K562 (cell line): Measurements from ENCODE around the gene TBX1. TPM values are rescaled to one million over a fixed set of nuclear protein-coding genes. Genes with fewer than 3 reads are reported as not detected.

Experiments used
- ARID1B ChIP-seq: fragments of 450-650 bp; IDR thresholded peaks from 2 replicates; pipeline ENCODE4 v1.6.1; 2016; ENCODE audit warnings: antibody characterized with exemption, mild to moderate bottlenecking, inconsistent platforms
- BCOR ChIP-seq: fragments of 450-650 bp; IDR thresholded peaks from 2 replicates; pipeline ENCODE4 v1.6.1; 2016
- BDP1 ChIP-seq: IDR thresholded peaks from 3 replicates; pipeline ENCODE4 v1.6.1; 2011; ENCODE audit not compliant: insufficient read length, insufficient read depth
- BHLHE40 ChIP-seq: IDR thresholded peaks from 2 replicates; pipeline ENCODE4 v1.6.1; 2011; ENCODE audit warnings: low read length, improper control_type of control experiment
- BRD4 ChIP-seq: fragments of 200-600 bp; sonication (generic); IDR thresholded peaks from 2 replicates; pipeline ENCODE4 v1.6.1; 2017; ENCODE audit warnings: inconsistent platforms
- CHD2 ChIP-seq: IDR thresholded peaks from 2 replicates; pipeline ENCODE4 v1.6.1; 2011; ENCODE audit warnings: low read depth, low read length
- COPS2 ChIP-seq: fragments of 450-650 bp; conservative IDR thresholded peaks from 2 replicates; pipeline ENCODE4 v1.6.1; 2016; ENCODE audit warnings: mild to moderate bottlenecking, moderate library complexity
- CTCFL ChIP-seq: IDR thresholded peaks from 2 replicates; pipeline ENCODE4 v1.6.1; 2011; ENCODE audit warnings: borderline replicate concordance, low read depth, mild to moderate bottlenecking, moderate library complexity, low read length; ENCODE audit not compliant: insufficient read depth, poor library complexity, severe bottlenecking
- DMBX1 ChIP-seq: fragments of 250-450 bp; sonication (Bioruptor Pico); IDR thresholded peaks from 2 replicates; pipeline ENCODE4 v1.8.0; 2022; ENCODE audit warnings: inconsistent platforms, mild to moderate bottlenecking, moderate library complexity, borderline replicate concordance
- EP400 ChIP-seq: fragments of 450-650 bp; IDR thresholded peaks from 2 replicates; pipeline ENCODE4 v1.6.1; 2017; ENCODE audit warnings: antibody characterized with exemption, mild to moderate bottlenecking, moderate library complexity
- GATAD2A ChIP-seq: fragments of 450-650 bp; IDR thresholded peaks from 2 replicates; pipeline ENCODE4 v1.6.1; 2017
- GTF2A2 ChIP-seq: IDR thresholded peaks from 2 replicates; pipeline ENCODE4 v1.6.1; 2016; ENCODE audit warnings: mild to moderate bottlenecking, missing genetic modification characterization, missing compliant biosample characterization
- KDM5B ChIP-seq: fragments of 200-600 bp; sonication (generic); IDR thresholded peaks from 2 replicates; pipeline ENCODE4 v1.6.1; 2012; ENCODE audit warnings: low read depth, mild to moderate bottlenecking, moderate library complexity, low read length, control low read depth, inconsistent platforms; ENCODE audit not compliant: insufficient replicate concordance
- PHF21A ChIP-seq: fragments of 450-650 bp; IDR thresholded peaks from 2 replicates; pipeline ENCODE4 v1.6.1; 2017; ENCODE audit warnings: low read depth, borderline replicate concordance
- RBM14 ChIP-seq: fragments of 200-400 bp; formaldehyde crosslinking; IDR thresholded peaks from 2 replicates; pipeline ENCODE4 v1.6.1; 2018; ENCODE audit warnings: low read depth, mild to moderate bottlenecking, low read length, moderate library complexity, borderline replicate concordance; ENCODE audit not compliant: insufficient read depth
- RCOR1 ChIP-seq, 2 experiments: IDR thresholded peaks; 2 replicates each; pipeline ENCODE4 v1.6.1; 2012; ENCODE audit warnings: low read depth in 2 of 2, low read length in 2 of 2, borderline replicate concordance in 1 of 2, improper control_type of control experiment in 1 of 2
- SMAD3 ChIP-seq: fragments of 450-650 bp; formaldehyde crosslinking; conservative IDR thresholded peaks from 2 replicates; pipeline ENCODE4 v1.4.0; 2020; ENCODE audit warnings: mild to moderate bottlenecking
- SMARCA5 ChIP-seq: fragments of 450-650 bp; IDR thresholded peaks from 2 replicates; pipeline ENCODE4 v1.6.1; 2016
- SMARCC2 ChIP-seq: fragments of 450-650 bp; IDR thresholded peaks from 2 replicates; pipeline ENCODE4 v1.6.1; 2017; ENCODE audit warnings: antibody characterized with exemption, moderate library complexity, mild to moderate bottlenecking, low read depth
- STAT5B ChIP-seq: fragments of 250-450 bp; sonication (Bioruptor Pico); IDR thresholded peaks from 2 replicates; pipeline ENCODE4 v1.8.0; 2021; ENCODE audit warnings: mild to moderate bottlenecking, inconsistent platforms
- TAF1 ChIP-seq: IDR thresholded peaks from 2 replicates; pipeline ENCODE4 v1.6.1; 2011; ENCODE audit warnings: mild to moderate bottlenecking, low read length, moderate library complexity; ENCODE audit not compliant: insufficient read depth, control insufficient read depth, severe bottlenecking; ENCODE audit errors: extremely low read depth
- THAP7 ChIP-seq: fragments of 250-450 bp; sonication (Bioruptor Pico); IDR thresholded peaks from 2 replicates; pipeline ENCODE4 v1.5.0; 2021
- ZHX1 ChIP-seq: fragments of 150-350 bp; conservative IDR thresholded peaks from 2 replicates; pipeline ENCODE4 v1.6.1; 2014; ENCODE audit warnings: low read length
- ZNF217 ChIP-seq: sonication (generic); formaldehyde crosslinking; IDR thresholded peaks from 2 replicates; pipeline ENCODE4 v1.8.0; 2022; ENCODE audit warnings: mild to moderate bottlenecking, missing genetic modification reagents
- ZNF384 ChIP-seq: IDR thresholded peaks from 2 replicates; pipeline ENCODE4 v1.6.1; 2012; ENCODE audit warnings: low read depth, low read length, improper control_type of control experiment
- polyA plus RNA-seq, 8 experiments: library from polyadenylated mRNA; depleted of rRNA in 4 of 8; stranded (reverse) in 5 of 8; unstranded in 3 of 8; fragments of >200 nt; fragmentation: Nextera tagmentation in 2 of 8; fragmentation: Illumina TruSeq in 1 of 8; extraction: Ambion mirVana in 2 of 8; extraction: Trizol in 1 of 8; gene quantifications; 2 replicates each; pipeline versions ENCODE4 v1.2.1 to v1.2.3, GENCODE V29; 2011 to 2014; ENCODE audit warnings: inconsistent platforms in 1 of 8, missing spikeins in 1 of 8
- total RNA-seq, 7 experiments: library from RNA; depleted of rRNA in 6 of 7; stranded (reverse); fragments of >200 nt in 6 of 7; fragmentation: Illumina TruSeq in 2 of 7; extraction: Trizol in 2 of 7; gene quantifications; 2 replicates each; pipeline versions ENCODE4 v1.2.1 to v1.2.3, GENCODE V29; 2011 to 2021; ENCODE audit warnings: low replicate concordance in 1 of 7

Gene TBX1
- total and polyA plus RNA-seq, 9 of the 15 experiments (the other 6 are each of a cell fraction or from before 2014, with no cell fraction given), result 0.07 to 35.0 (median 3.9) TPM

GRCh38 chr22:19718456-19719049, 42.0 kb upstream of the TBX1 start (continued):
- TF ChIP-seq SMARCC2 (peak; percentile 24; the same call in 1 of the 2 replicates), ZNF217 (no peak), RCOR1 (IDR thresholded peaks at IDR 0.05; ENCODE audit: borderline replicate concordance in 1 of 2, low read depth in 2 of 2, low read length in 2 of 2) (peak in 1 of 2 experiments; percentile 4; a peak in 1 of 4 replicates), BCOR (peak; percentile 40), EP400 (no peak), BHLHE40 (peak; percentile 83), GATAD2A (peak; percentile 97; the same call in 1 of the 2 replicates), PHF21A (peak; percentile 50; the same call in 1 of the 2 replicates), GTF2A2 (tag) (peak; percentile 45; the same call in 1 of the 2 replicates), COPS2 (no peak), THAP7 (CRISPR knock-in tag) (no peak), BRD4 (peak; percentile 99), STAT5B (CRISPR knock-in tag) (no peak), ARID1B (no peak), CHD2 (0 out of 2 replicates have a peak, but pooled peaks have one; percentile 42), BDP1 (no peak), TAF1 (no peak), DMBX1 (CRISPR knock-in tag) (no peak), SMAD3 (no peak), ZHX1 (peak; percentile 22), SMARCA5 (peak; percentile 92), CTCFL (no peak), RBM14 (no peak), KDM5B (peak; percentile 81), ZNF384 (0 out of 2 replicates have a peak, but pooled peaks have one; percentile 4)
